WTC11 (cell line): ENCODE results near the gene MAPK12. TPM values are rescaled to one million over a fixed set of nuclear protein-coding genes. Genes with fewer than 3 reads are reported as not detected.

Source experiments
- ATAC-seq: fragments of 200-7000 bp; cut with Tn5 transposase; 2 replicates; pipeline ENCODE4 v1.10.0; 2021; ENCODE audit warnings: mild to moderate bottlenecking, moderate library complexity
- CTCF ChIA-PET: fragments of 300-600 bp; sonication (Branson Sonifier 250); formaldehyde crosslinking; loops from one replicate; lab custom pipeline; 2021; ENCODE audit warnings: antibody characterized with exemption; lab: Charles Lee
- POLR2A ChIA-PET: fragments of 350-600 bp; sonication (Branson Sonifier 250); formaldehyde crosslinking; loops from one replicate; lab custom pipeline; 2021; ENCODE audit warnings: antibody characterized with exemption; lab: Charles Lee
- DNase-seq: peaks from one replicate; pipeline ENCODE4 v3.0.0; 2021; ENCODE audit warnings: low spot score
- H3K27ac Mint-ChIP-seq: 2 replicates; pipeline ENCODE4 v1.8.0; 2021; ENCODE audit warnings: mixed read lengths
- H3K27me3 Mint-ChIP-seq: 2 replicates; pipeline ENCODE4 v1.8.0; 2021; ENCODE audit warnings: low read depth, mild to moderate bottlenecking, moderate library complexity, mixed read lengths
- H3K36me3 Mint-ChIP-seq: 2 replicates; pipeline ENCODE4 v1.8.0; 2021; ENCODE audit warnings: mixed read lengths
- H3K4me1 Mint-ChIP-seq: 2 replicates; pipeline ENCODE4 v1.8.0; 2022; ENCODE audit warnings: mixed read lengths
- H3K4me3 Mint-ChIP-seq: 2 replicates; pipeline ENCODE4 v1.8.0; 2021; ENCODE audit warnings: mild to moderate bottlenecking, moderate library complexity, mixed read lengths
- H3K9me3 Mint-ChIP-seq: 2 replicates; pipeline ENCODE4 v1.8.0; 2021; ENCODE audit warnings: mixed read lengths
- ATF1 ChIP-seq: sonication (generic); formaldehyde crosslinking; IDR thresholded peaks from 2 replicates; pipeline ENCODE4 v1.8.1; 2023; ENCODE audit warnings: mild to moderate bottlenecking, moderate library complexity, missing genetic modification reagents
- CBFB ChIP-seq: sonication (generic); formaldehyde crosslinking; IDR thresholded peaks from 2 replicates; pipeline ENCODE4 v1.8.1; 2022; ENCODE audit warnings: mild to moderate bottlenecking, low read depth, missing genetic modification reagents
- ELF4 ChIP-seq: sonication (generic); formaldehyde crosslinking; IDR thresholded peaks from 2 replicates; pipeline ENCODE4 v1.8.1; 2022; ENCODE audit warnings: low read depth, mild to moderate bottlenecking, moderate library complexity, missing genetic modification reagents
- FOXK1 ChIP-seq: sonication (generic); formaldehyde crosslinking; IDR thresholded peaks from 2 replicates; pipeline ENCODE4 v1.8.0; 2022; ENCODE audit warnings: mild to moderate bottlenecking, moderate library complexity, missing genetic modification reagents
- FOXP1 ChIP-seq: sonication (generic); formaldehyde crosslinking; IDR thresholded peaks from 2 replicates; pipeline ENCODE4 v1.8.0; 2022; ENCODE audit warnings: missing genetic modification reagents, mild to moderate bottlenecking, moderate library complexity, borderline replicate concordance
- GTF2I ChIP-seq: fragments of 250-450 bp; sonication (Bioruptor Pico); conservative IDR thresholded peaks from 2 replicates; pipeline ENCODE4 v1.4.0; 2021; ENCODE audit warnings: mild to moderate bottlenecking
- KAT7 ChIP-seq: sonication (generic); formaldehyde crosslinking; IDR thresholded peaks from 2 replicates; pipeline ENCODE4 v1.8.1; 2023; ENCODE audit warnings: missing genetic modification reagents, mild to moderate bottlenecking, borderline replicate concordance
- NFE2L1 ChIP-seq: sonication (generic); formaldehyde crosslinking; IDR thresholded peaks from 2 replicates; pipeline ENCODE4 v1.8.1; 2023; ENCODE audit warnings: missing genetic modification reagents
- SP1 ChIP-seq: sonication (generic); formaldehyde crosslinking; conservative IDR thresholded peaks from 2 replicates; pipeline ENCODE4 v1.8.1; 2022; ENCODE audit warnings: missing genetic modification reagents
- STAT6 ChIP-seq: sonication (generic); formaldehyde crosslinking; conservative IDR thresholded peaks from 2 replicates; pipeline ENCODE4 v1.8.1; 2023; ENCODE audit warnings: mild to moderate bottlenecking, low read depth, missing genetic modification reagents, moderate library complexity
- USF2 ChIP-seq: sonication (generic); formaldehyde crosslinking; IDR thresholded peaks from 2 replicates; pipeline ENCODE4 v1.8.1; 2023; ENCODE audit warnings: mild to moderate bottlenecking, missing genetic modification reagents, moderate library complexity
- ZNF138 ChIP-seq: sonication (generic); formaldehyde crosslinking; conservative IDR thresholded peaks from 2 replicates; pipeline ENCODE4 v1.8.1; 2022; ENCODE audit warnings: mild to moderate bottlenecking, moderate library complexity, missing genetic modification reagents
- total RNA-seq: library from RNA; stranded (reverse); gene quantifications from 3 replicates; pipeline ENCODE4 v1.2.3, GENCODE V29; 2021
- TF ChIP-seq, protein P1 (sequence below): fragments of 250-450 bp; sonication (Bioruptor Pico); IDR thresholded peaks from 2 replicates; pipeline ENCODE4 v1.9.0; 2021; ENCODE audit warnings: mild to moderate bottlenecking
- TF ChIP-seq, protein P2 (sequence below): fragments of 250-450 bp; sonication (Bioruptor Pico); IDR thresholded peaks from 2 replicates; pipeline ENCODE4 v1.9.0; 2021; ENCODE audit warnings: mild to moderate bottlenecking, borderline replicate concordance
- TF ChIP-seq, protein P3 (sequence below): sonication (generic); formaldehyde crosslinking; IDR thresholded peaks from 2 replicates; pipeline ENCODE4 v1.8.1; 2022; ENCODE audit warnings: mild to moderate bottlenecking, moderate library complexity, missing genetic modification reagents
- TF ChIP-seq, protein P4 (sequence below): fragments of 250-450 bp; sonication (Bioruptor Pico); IDR thresholded peaks from 2 replicates; pipeline ENCODE4 v1.9.0; 2021; ENCODE audit warnings: moderate library complexity, mild to moderate bottlenecking, inconsistent platforms, borderline replicate concordance

Gene MAPK12
- total RNA-seq, 1 experiment from 2014 or later = 31.0 TPM

DNA sequence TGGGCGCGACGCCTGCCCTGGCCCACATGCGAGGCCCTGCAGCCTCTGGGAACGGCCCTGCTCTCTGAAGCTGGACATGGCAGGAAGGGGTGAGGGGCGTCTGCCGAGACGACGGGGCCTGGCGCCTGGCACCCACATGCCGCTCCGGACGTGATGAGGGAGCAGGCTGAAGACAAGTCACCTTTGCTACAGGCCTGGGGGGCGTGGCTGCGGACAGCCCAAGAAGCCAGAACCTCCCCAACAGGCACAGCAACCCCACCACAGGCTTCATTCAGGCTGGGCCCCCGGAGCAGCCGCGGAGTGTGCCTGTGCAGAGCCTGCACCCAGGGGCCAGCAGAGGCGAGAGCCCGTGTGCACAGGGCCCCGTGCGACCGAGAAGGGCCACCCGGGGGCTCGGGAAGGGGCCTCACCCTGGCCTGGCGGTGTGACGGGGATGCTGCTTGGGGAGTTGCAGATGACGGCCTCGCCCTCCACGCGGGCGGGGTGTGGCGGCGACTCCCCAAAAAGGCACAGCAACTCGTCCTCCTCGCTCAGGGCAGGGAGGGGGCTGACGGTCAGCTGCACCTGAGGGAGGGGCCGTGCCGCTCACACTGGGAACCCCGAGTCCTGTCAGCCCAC, 25.3 kb upstream of the MAPK12 start:
- POLR2A ChIA-PET = no interaction called here

GRCh38 chr22:50286275-50286674, 24.8 kb upstream of the MAPK12 start:
- Mint-ChIP-seq H3K36me3 (peaks cover 9% of the 10 kb centered on the region; the same call in 1 of the 2 replicates), H3K27me3 (no peaks in the 10 kb centered on the region), H3K9me3 (no peaks in the 10 kb centered on the region), H3K4me3 (no peak overlapping the region), H3K4me1 (no peaks in the 10 kb centered on the region)
- POLR2A ChIA-PET = no interaction called here
- ATAC-seq (no peak), DNase-seq (no peak)
- CTCF ChIA-PET = no interaction called here
- no peak for TF ChIP-seq CBFB
- TF ChIP-seq, protein P1, sequence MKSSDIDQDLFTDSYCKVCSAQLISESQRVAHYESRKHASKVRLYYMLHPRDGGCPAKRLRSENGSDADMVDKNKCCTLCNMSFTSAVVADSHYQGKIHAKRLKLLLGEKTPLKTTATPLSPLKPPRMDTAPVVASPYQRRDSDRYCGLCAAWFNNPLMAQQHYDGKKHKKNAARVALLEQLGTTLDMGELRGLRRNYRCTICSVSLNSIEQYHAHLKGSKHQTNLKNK (CRISPR knock-in tag) = no peak
- TF ChIP-seq FOXP1 = no peak
- TF ChIP-seq GTF2I (CRISPR knock-in tag) = no peak
- no peak for TF ChIP-seq KAT7 (CRISPR knock-in tag)
- no peak for TF ChIP-seq STAT6 (CRISPR knock-in tag)
- TF ChIP-seq ATF1 (CRISPR knock-in tag) = no peak
- TF ChIP-seq FOXK1 (CRISPR knock-in tag) = no peak
- no peak for TF ChIP-seq ZNF138 (CRISPR knock-in tag)
- no peak for TF ChIP-seq ELF4 (CRISPR knock-in tag)
- TF ChIP-seq SP1 (CRISPR knock-in tag) = no peak
- TF ChIP-seq, protein P2, sequence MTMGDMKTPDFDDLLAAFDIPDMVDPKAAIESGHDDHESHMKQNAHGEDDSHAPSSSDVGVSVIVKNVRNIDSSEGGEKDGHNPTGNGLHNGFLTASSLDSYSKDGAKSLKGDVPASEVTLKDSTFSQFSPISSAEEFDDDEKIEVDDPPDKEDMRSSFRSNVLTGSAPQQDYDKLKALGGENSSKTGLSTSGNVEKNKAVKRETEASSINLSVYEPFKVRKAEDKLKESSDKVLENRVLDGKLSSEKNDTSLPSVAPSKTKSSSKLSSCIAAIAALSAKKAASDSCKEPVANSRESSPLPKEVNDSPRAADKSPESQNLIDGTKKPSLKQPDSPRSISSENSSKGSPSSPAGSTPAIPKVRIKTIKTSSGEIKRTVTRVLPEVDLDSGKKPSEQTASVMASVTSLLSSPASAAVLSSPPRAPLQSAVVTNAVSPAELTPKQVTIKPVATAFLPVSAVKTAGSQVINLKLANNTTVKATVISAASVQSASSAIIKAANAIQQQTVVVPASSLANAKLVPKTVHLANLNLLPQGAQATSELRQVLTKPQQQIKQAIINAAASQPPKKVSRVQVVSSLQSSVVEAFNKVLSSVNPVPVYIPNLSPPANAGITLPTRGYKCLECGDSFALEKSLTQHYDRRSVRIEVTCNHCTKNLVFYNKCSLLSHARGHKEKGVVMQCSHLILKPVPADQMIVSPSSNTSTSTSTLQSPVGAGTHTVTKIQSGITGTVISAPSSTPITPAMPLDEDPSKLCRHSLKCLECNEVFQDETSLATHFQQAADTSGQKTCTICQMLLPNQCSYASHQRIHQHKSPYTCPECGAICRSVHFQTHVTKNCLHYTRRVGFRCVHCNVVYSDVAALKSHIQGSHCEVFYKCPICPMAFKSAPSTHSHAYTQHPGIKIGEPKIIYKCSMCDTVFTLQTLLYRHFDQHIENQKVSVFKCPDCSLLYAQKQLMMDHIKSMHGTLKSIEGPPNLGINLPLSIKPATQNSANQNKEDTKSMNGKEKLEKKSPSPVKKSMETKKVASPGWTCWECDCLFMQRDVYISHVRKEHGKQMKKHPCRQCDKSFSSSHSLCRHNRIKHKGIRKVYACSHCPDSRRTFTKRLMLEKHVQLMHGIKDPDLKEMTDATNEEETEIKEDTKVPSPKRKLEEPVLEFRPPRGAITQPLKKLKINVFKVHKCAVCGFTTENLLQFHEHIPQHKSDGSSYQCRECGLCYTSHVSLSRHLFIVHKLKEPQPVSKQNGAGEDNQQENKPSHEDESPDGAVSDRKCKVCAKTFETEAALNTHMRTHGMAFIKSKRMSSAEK (CRISPR knock-in tag) = no peak
- TF ChIP-seq, all 79 proteins: peak for 0
- H3K27ac Mint-ChIP-seq = no peak overlapping the region

More for the DNA sequence above, 25.3 kb upstream of the MAPK12 start:
- Mint-ChIP-seq H3K27me3 (no peaks in the 10 kb centered on the region), H3K9me3 (no peaks in the 10 kb centered on the region), H3K4me1 (no peaks in the 10 kb centered on the region), H3K27ac (no peak overlapping the region), H3K4me3 (no peak overlapping the region), H3K36me3 (peaks cover 5% of the 10 kb centered on the region; the same call in 1 of the 2 replicates)
- no peak for DNase-seq
- CTCF ChIA-PET = no interaction called here
- TF ChIP-seq NFE2L1 (no peak), FOXK1 (CRISPR knock-in tag) (no peak), USF2 (CRISPR knock-in tag) (no peak)
- TF ChIP-seq, protein P3, sequence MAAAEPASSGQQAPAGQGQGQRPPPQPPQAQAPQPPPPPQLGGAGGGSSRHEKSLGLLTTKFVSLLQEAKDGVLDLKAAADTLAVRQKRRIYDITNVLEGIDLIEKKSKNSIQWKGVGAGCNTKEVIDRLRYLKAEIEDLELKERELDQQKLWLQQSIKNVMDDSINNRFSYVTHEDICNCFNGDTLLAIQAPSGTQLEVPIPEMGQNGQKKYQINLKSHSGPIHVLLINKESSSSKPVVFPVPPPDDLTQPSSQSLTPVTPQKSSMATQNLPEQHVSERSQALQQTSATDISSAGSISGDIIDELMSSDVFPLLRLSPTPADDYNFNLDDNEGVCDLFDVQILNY (CRISPR knock-in tag) = no peak
- TF ChIP-seq, protein P4, sequence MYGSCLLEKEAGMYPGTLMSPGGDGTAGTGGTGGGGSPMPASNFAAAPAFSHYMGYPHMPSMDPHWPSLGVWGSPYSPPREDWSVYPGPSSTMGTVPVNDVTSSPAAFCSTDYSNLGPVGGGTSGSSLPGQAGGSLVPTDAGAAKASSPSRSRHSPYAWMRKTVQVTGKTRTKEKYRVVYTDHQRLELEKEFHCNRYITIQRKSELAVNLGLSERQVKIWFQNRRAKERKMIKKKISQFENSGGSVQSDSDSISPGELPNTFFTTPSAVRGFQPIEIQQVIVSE = no peak
- TF ChIP-seq, all 79 proteins: peak for 0
- ATAC-seq = no peak
